ENCODE measurements around the gene POLR1B.
"Not testable (repeated sequence)": the region's sequence is repeated elsewhere in the genome, so short reads cannot be mapped to it uniquely, and the experiment has no call there.

Gene POLR1B

GRCh38 chr2:112547333-112547732 lies 5.1 kb downstream of the POLR1B start:
- TF ChIP-seq, protein P1, sequence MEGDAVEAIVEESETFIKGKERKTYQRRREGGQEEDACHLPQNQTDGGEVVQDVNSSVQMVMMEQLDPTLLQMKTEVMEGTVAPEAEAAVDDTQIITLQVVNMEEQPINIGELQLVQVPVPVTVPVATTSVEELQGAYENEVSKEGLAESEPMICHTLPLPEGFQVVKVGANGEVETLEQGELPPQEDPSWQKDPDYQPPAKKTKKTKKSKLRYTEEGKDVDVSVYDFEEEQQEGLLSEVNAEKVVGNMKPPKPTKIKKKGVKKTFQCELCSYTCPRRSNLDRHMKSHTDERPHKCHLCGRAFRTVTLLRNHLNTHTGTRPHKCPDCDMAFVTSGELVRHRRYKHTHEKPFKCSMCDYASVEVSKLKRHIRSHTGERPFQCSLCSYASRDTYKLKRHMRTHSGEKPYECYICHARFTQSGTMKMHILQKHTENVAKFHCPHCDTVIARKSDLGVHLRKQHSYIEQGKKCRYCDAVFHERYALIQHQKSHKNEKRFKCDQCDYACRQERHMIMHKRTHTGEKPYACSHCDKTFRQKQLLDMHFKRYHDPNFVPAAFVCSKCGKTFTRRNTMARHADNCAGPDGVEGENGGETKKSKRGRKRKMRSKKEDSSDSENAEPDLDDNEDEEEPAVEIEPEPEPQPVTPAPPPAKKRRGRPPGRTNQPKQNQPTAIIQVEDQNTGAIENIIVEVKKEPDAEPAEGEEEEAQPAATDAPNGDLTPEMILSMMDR (IDR thresholded peaks at IDR 0.05; ENCODE audit: low read depth, low read length): no peak
- no peak overlapping the region for H3K4me3 ChIP-seq (ENCODE audit: low read depth, low read length)

- TF ChIP-seq, protein P1 (IDR thresholded peaks at IDR 0.05; ENCODE audit: low read depth, low read length): no peak
- no peak overlapping the region for H3K4me3 ChIP-seq (ENCODE audit: low read depth, low read length)
These were observed 6.7 kb downstream of the POLR1B start for GRCh38 chr2:112548980-112549379.

DNA sequence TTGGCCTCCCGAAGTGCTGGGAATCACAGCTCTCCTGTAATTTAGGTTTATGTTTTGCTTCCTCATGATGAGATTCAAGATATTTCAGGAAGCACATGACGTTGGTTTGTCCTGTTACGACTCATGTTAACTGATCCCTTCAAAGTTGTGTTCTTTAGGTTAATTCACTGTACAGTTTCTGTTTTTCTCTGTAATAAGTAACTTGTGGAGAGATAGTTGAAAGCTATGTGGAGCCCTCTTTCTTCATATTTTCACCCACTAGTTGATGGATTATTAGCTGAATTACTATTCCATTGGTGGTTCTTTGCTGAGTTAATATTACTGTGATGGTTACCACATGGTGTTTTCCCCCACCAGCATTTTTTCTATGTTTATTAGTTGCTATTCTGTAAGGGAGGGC lies 23.8 kb downstream of the POLR1B start:
- H3K4me3 ChIP-seq (ENCODE audit: low read depth, low read length): no peak overlapping the region
- TF ChIP-seq, protein P1 (IDR thresholded peaks at IDR 0.05; ENCODE audit: low read depth, low read length): no peak

GRCh38 chr2:112566508-112566907 lies 24.2 kb downstream of the POLR1B start:
- H3K4me3 ChIP-seq (ENCODE audit: low read depth, low read length): not testable (repeated sequence)

- H3K4me3 ChIP-seq (ENCODE audit: low read depth, low read length): no peak overlapping the region
- TF ChIP-seq, protein P1 (IDR thresholded peaks at IDR 0.05; ENCODE audit: low read depth, low read length): no peak
These were observed 29.7 kb downstream of the POLR1B start for GRCh38 chr2:112572005-112572404.

DNA sequence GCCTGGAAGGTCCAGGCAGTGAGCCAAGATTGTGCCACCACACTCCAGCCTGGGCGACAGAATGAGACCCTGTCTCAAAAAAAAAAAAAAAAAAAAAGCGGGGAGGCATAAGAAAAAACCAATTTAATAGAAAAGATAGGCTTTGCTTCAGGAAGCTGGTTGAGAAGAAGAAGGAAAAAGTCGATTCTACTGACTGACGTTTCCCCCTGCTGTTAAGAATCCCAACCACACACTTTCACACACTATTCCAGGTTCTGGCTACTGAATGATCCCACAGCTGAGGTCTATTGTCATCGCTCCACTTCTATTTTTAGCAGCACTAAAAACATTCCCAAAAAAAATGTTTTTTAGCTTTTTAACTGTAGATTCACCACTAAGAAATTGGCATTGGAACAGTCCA lies 35.5 kb downstream of the POLR1B start:
- no peak overlapping the region for H3K4me3 ChIP-seq (ENCODE audit: low read depth, low read length)
- TF ChIP-seq, protein P1 (IDR thresholded peaks at IDR 0.05; ENCODE audit: low read depth, low read length): no peak

DNA sequence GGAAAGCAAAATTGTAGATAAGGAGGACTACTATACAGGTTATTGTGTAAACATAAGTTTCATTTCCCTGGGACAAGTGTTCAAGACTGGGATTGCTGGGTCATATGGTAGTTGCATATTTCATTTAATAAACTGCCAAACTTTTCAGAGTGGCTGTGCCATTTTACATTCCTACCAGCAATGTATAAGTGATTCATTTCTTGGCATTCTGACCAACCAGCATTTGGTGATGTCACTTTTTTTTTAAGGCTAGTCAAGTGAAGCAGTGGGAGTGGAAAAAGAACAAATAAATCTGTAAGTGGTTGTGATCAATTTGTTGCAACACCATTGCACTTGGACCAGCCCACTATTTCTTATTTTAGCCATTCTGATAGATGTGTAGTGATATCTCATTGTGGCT lies 37.0 kb downstream of the POLR1B start:
- no peak overlapping the region for H3K4me3 ChIP-seq (ENCODE audit: low read depth, low read length)
- TF ChIP-seq, protein P1 (IDR thresholded peaks at IDR 0.05; ENCODE audit: low read depth, low read length): 0 out of 2 replicates have a peak, but pooled peaks have one; percentile 3

DNA sequence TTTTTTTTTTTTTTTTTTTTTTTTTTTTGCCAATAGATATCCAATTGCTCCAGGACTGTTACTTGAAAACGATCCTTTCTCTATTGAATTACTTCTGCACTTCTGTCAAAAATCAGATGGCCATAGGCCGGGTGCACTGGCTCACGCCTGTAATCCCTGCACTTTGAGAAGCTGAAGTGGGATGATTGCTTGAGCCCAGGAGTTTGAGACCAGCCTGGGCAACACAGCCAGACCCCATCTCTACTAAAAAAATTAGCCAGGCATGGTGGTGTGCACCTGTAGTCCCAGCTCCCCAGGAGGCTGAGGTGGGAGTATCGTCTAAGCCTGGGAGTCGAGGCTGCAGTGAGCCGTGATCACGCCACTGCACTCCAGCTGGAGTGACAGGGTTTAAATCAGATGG lies 37.8 kb downstream of the POLR1B start:
- TF ChIP-seq, protein P1 (IDR thresholded peaks at IDR 0.05; ENCODE audit: low read depth, low read length): no peak
- no peak overlapping the region for H3K4me3 ChIP-seq (ENCODE audit: low read depth, low read length)

Measured in WI38 (cell line).